ENCODE data around the gene ATMIN. TPM values are rescaled to one million over a fixed set of nuclear protein-coding genes. Genes with fewer than 3 reads are reported as not detected.

The ATMIN gene
- total and polyA plus RNA-seq, 10 of the 15 experiments (the other 5 are each of a cell fraction or from before 2014, with no cell fraction given), result 5.2 to 28.9 (median 18.3) TPM

- TF ChIP-seq E4F1 (IDR thresholded peaks at IDR 0.05; ENCODE audit: borderline replicate concordance, partially characterized antibody) (peak; percentile 61), GATAD2B (conservative IDR thresholded peaks at IDR 0.05; ENCODE audit: low read depth) (peak; percentile 91), POU2F2 (IDR thresholded peaks at IDR 0.05; ENCODE audit: borderline replicate concordance, low read depth, low read length) (no peak), MYC (IDR thresholded peaks at IDR 0.05; ENCODE audit: insufficient read depth, insufficient read length, insufficient replicate concordance, low read length, severe bottlenecking) (peak; percentile 17), TAF1 (IDR thresholded peaks at IDR 0.05; ENCODE audit: borderline replicate concordance, low read depth, low read length) (no peak), POLR2A (IDR thresholded peaks at IDR 0.05; ENCODE audit: low read depth, low read length) (peak; percentile 73; the same call in 1 of the 2 replicates), SREBF1 (IDR thresholded peaks at IDR 0.05; ENCODE audit: low read length) (no peak), NFYB (IDR thresholded peaks at IDR 0.05; ENCODE audit: insufficient read depth, low read depth, low read length) (peak; percentile 85), TCF3 (IDR thresholded peaks at IDR 0.05; ENCODE audit: borderline replicate concordance, insufficient read depth, low read depth, low read length) (no peak), JUND (IDR thresholded peaks at IDR 0.05; ENCODE audit: low read depth, low read length) (no peak), ZBTB33 (IDR thresholded peaks at IDR 0.05) (no peak), RAD21 (IDR thresholded peaks at IDR 0.05; ENCODE audit: insufficient read depth, low read depth, low read length) (no peak), SP1 (IDR thresholded peaks at IDR 0.05; ENCODE audit: low read depth, low read length) (peak; percentile 87), WRNIP1 (IDR thresholded peaks at IDR 0.05; ENCODE audit: borderline replicate concordance, low read depth, low read length) (no peak), IKZF2 (IDR thresholded peaks at IDR 0.05) (no peak), CHD2 (IDR thresholded peaks at IDR 0.05; ENCODE audit: borderline replicate concordance, low read depth, low read length) (peak; percentile 71), CHD4 (IDR thresholded peaks at IDR 0.05) (no peak), PAX5 (IDR thresholded peaks at IDR 0.05; ENCODE audit: borderline replicate concordance, low read depth, low read length) (no peak), CEBPB (IDR thresholded peaks at IDR 0.05; ENCODE audit: borderline replicate concordance in 1 of 2, low read depth in 2 of 2, low read length in 2 of 2) (no peak), SUPT20H (IDR thresholded peaks at IDR 0.05; ENCODE audit: borderline replicate concordance, control insufficient read depth, low read depth, low read length) (no peak), BCLAF1 (IDR thresholded peaks at IDR 0.05) (peak; percentile 25; the same call in 1 of the 2 replicates), YY1 (IDR thresholded peaks at IDR 0.05; ENCODE audit: low read depth, low read length) (peak; percentile 34; the same call in 1 of the 2 replicates), RBBP5 (conservative IDR thresholded peaks at IDR 0.05) (no peak), ZNF217 (IDR thresholded peaks at IDR 0.05) (peak; percentile 46; the same call in 1 of the 2 replicates)
Observed at GRCh38 chr16:81095953-81096714, 60.5 kb downstream of the ATMIN start, which contains the start of gene GCSH (continued).
